Osteoblast (primary cell): Measurements from ENCODE around the gene AAK1. TPM values are rescaled to one million over a fixed set of nuclear protein-coding genes. Genes with fewer than 3 reads are reported as not detected.
A peak's percentile ranks its signal among the peaks of the same experiment; 100 is the strongest.

Source experiments
- DNase-seq: peaks from one replicate; pipeline ENCODE4 v3.0.0; 2011; ENCODE audit warnings: low spot score, mixed read lengths; ENCODE audit not compliant: insufficient read length; ENCODE audit errors: missing footprints
- H2AFZ ChIP-seq: 2 replicates; pipeline ENCODE4 v1.6.0; 2011; ENCODE audit warnings: mild to moderate bottlenecking, low read length
- H3K27ac ChIP-seq: 2 replicates; pipeline ENCODE4 v1.5.1; 2011; ENCODE audit warnings: mild to moderate bottlenecking, low read depth, low read length, moderate library complexity
- H3K27me3 ChIP-seq: 2 replicates; pipeline ENCODE4 v1.6.0; 2012; ENCODE audit warnings: mild to moderate bottlenecking, control low read depth, inconsistent platforms, low read length, moderate library complexity; ENCODE audit not compliant: insufficient read depth
- H3K36me3 ChIP-seq: 2 replicates; pipeline ENCODE4 v1.5.1; 2011; ENCODE audit warnings: mild to moderate bottlenecking, low read length, control low read depth, moderate library complexity; ENCODE audit not compliant: insufficient read depth
- H3K4me1 ChIP-seq: 2 replicates; pipeline ENCODE4 v1.5.1; 2011; ENCODE audit warnings: mild to moderate bottlenecking, low read length, control low read depth, moderate library complexity; ENCODE audit not compliant: insufficient read depth
- H3K4me2 ChIP-seq: 2 replicates; pipeline ENCODE4 v1.6.0; 2011; ENCODE audit warnings: mild to moderate bottlenecking, low read length; ENCODE audit not compliant: insufficient read depth
- H3K4me3 ChIP-seq: fragments of 200-600 bp; sonication (generic); 3 replicates; pipeline ENCODE4 v1.5.1; 2012; ENCODE audit warnings: mild to moderate bottlenecking, low read length, inconsistent platforms; ENCODE audit not compliant: insufficient read depth
- H3K79me2 ChIP-seq: 2 replicates; pipeline ENCODE4 v1.6.0; 2012; ENCODE audit warnings: mild to moderate bottlenecking, low read length, control low read depth, inconsistent platforms; ENCODE audit not compliant: insufficient read depth
- H3K9me3 ChIP-seq: 2 replicates; pipeline ENCODE4 v1.5.1; 2011; ENCODE audit warnings: low read depth, low read length, control low read depth
- H4K20me1 ChIP-seq: 2 replicates; pipeline ENCODE4 v1.6.0; 2012; ENCODE audit warnings: mild to moderate bottlenecking, low read length, control low read depth; ENCODE audit not compliant: insufficient read depth
- total RNA-seq: library from RNA; depleted of rRNA; stranded (reverse); fragments of >200 nt; gene quantifications from 2 replicates; pipeline ENCODE4 v1.2.3, GENCODE V29; 2012
- TF ChIP-seq, protein P1 (sequence below): IDR thresholded peaks from 2 replicates; pipeline ENCODE4 v1.5.1; 2011; ENCODE audit warnings: mild to moderate bottlenecking, low read depth, low read length, moderate library complexity; ENCODE audit errors: extremely low read depth

AAK1 gene
- total RNA-seq, 1 donor = 61.9 TPM

DNA sequence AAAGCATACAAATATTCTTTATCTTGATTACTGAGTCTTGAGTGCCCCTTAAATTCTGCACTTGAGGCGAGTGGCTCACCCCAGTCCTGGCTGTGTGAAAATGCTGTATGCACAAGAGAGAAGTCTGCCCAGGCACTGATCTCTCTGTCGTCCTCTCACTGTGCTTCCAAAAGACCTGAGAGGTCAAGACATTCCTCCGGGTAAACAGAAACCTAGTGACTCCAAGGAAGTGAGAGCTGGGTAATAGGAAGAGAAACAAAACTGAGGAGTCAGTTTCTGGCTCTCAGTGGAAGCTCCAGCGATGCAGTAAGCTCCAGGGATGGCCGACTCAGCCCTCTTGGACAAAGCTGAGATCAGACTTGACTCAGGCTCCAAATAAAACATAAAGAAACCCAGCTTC lies 70.9 kb downstream of the AAK1 start:
- TF ChIP-seq, protein P1, sequence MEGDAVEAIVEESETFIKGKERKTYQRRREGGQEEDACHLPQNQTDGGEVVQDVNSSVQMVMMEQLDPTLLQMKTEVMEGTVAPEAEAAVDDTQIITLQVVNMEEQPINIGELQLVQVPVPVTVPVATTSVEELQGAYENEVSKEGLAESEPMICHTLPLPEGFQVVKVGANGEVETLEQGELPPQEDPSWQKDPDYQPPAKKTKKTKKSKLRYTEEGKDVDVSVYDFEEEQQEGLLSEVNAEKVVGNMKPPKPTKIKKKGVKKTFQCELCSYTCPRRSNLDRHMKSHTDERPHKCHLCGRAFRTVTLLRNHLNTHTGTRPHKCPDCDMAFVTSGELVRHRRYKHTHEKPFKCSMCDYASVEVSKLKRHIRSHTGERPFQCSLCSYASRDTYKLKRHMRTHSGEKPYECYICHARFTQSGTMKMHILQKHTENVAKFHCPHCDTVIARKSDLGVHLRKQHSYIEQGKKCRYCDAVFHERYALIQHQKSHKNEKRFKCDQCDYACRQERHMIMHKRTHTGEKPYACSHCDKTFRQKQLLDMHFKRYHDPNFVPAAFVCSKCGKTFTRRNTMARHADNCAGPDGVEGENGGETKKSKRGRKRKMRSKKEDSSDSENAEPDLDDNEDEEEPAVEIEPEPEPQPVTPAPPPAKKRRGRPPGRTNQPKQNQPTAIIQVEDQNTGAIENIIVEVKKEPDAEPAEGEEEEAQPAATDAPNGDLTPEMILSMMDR = no peak
- H3K27ac ChIP-seq = peak overlapping the region; percentile 71
- no peaks in the 10 kb centered on the region for H3K9me3 ChIP-seq
- peaks cover 89% of the 10 kb centered on the region for H3K79me2 ChIP-seq
- H3K4me3 ChIP-seq = peak overlapping the region; percentile 51
- no peaks in the 10 kb centered on the region for H3K36me3 ChIP-seq
- peaks cover 31% of the 10 kb centered on the region for H3K4me1 ChIP-seq
- H3K4me2 ChIP-seq = peak overlapping the region; percentile 77
- peaks cover 47% of the 10 kb centered on the region for H4K20me1 ChIP-seq
- H3K27me3 ChIP-seq = no peaks in the 10 kb centered on the region
- peak; percentile 57 for DNase-seq
- no peak overlapping the region for H2AFZ ChIP-seq

DNA sequence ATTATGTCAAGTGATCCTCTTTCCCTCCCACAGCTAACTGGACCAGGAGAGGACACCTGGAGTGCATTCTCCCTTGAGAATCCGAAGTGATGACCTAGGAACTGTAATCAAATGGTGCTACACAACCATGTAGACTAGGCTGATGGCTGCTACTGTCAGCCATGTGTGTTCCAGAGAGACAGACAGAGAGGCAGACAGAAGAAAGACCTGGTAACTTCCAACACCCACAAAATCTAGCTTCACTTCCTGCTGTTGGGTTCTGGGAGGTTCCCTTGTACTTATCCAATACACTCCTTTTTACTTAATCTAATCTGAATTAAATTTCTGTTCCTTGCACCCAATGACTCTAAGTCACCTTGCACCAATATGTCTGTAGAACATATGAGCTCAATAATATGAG lies 72.3 kb downstream of the AAK1 start:
- Histone ChIP-seq H3K4me2 (no peak overlapping the region), H3K27ac (no peak overlapping the region), H3K9me3 (no peaks in the 10 kb centered on the region), H3K4me1 (peaks cover 44% of the 10 kb centered on the region), H3K27me3 (no peaks in the 10 kb centered on the region), H4K20me1 (peaks cover 48% of the 10 kb centered on the region), H3K36me3 (no peaks in the 10 kb centered on the region), H3K4me3 (no peak overlapping the region), H2AFZ (no peak overlapping the region), H3K79me2 (peaks cover 88% of the 10 kb centered on the region)
- TF ChIP-seq, protein P1 = no peak
- no peak for DNase-seq

DNA sequence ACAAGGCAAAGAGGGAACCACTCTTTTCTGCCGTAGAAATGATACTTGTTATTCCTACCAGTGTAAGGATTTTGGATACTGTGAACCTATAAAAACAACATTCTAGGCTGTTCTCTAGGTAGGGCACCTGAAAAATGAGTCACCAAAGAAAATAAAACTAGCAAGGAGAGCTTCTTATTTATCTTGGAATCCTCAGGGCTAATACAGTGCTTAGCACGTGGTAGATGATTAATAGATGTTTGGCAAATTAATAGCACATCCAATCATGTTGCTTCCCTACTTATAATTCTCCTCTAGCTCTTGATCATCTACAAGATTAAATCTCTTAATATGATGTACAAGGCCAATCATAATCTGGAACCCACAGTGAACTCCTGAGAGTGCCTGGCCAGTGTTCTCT lies 73.1 kb downstream of the AAK1 start:
- no peaks in the 10 kb centered on the region for H3K36me3 ChIP-seq
- H3K4me3 ChIP-seq = no peak overlapping the region
- peaks cover 44% of the 10 kb centered on the region for H3K4me1 ChIP-seq
- H3K79me2 ChIP-seq = peaks cover 88% of the 10 kb centered on the region
- no peak for DNase-seq
- H3K9me3 ChIP-seq = no peaks in the 10 kb centered on the region
- no peak overlapping the region for H2AFZ ChIP-seq
- H3K4me2 ChIP-seq = no peak overlapping the region
- H3K27ac ChIP-seq = no peak overlapping the region
- peaks cover 56% of the 10 kb centered on the region for H4K20me1 ChIP-seq
- TF ChIP-seq, protein P1 = no peak
- no peaks in the 10 kb centered on the region for H3K27me3 ChIP-seq

DNA sequence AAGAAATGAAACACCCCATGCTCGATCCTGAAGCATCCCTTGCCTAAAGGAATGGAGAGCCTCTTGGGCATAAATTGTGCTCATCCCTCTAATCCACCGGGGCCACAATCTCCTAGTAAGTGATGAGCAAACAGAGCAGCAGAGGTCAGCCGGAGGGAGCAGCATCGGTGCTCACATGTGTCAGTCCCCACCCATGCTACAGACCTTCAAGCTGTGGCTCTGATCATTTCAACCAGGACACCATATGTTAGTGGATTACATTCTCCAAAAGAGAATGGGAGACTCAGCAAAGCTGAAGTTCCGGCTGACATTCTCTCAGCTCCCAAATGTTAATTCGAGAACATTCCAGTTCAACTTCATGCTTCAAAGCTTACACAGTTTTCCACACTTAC lies 75.6 kb downstream of the AAK1 start:
- DNase-seq = no peak
- TF ChIP-seq, protein P1 = no peak
- no peaks in the 10 kb centered on the region for H3K27me3 ChIP-seq
- peaks cover 69% of the 10 kb centered on the region for H4K20me1 ChIP-seq
- no peaks in the 10 kb centered on the region for H3K9me3 ChIP-seq
- no peak overlapping the region for H3K4me2 ChIP-seq
- peaks cover 37% of the 10 kb centered on the region for H3K4me1 ChIP-seq
- H3K79me2 ChIP-seq = peaks cover 89% of the 10 kb centered on the region
- no peaks in the 10 kb centered on the region for H3K36me3 ChIP-seq
- no peak overlapping the region for H2AFZ ChIP-seq
- peak overlapping the region; percentile 22 for H3K27ac ChIP-seq
- no peak overlapping the region for H3K4me3 ChIP-seq
